ENCODE data around the gene PRKAB2. TPM values are rescaled to one million over a fixed set of nuclear protein-coding genes. Genes with fewer than 3 reads are reported as not detected.

The PRKAB2 gene
- total RNA-seq, 1 experiment from 2014 or later, result 12.6 TPM

DNA sequence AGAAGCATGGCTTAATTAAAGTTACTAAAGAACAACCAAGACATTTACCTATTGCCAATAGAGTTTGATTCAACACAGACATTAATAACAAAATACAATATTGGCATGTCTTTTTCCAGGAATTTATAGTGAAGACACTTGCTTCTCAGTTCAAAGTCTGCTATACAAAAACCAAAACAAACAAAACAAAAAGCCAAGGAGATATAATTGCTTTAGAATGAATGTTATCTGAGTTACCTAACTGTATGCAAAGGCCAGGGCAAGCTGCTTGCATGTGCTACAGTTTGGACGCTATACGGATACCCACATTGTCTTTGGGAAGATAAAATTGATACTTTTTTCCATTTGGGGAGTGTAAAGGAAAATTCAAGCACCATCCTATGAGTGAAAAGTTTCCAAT, 39.3 kb upstream of the PRKAB2 start:
- Mint-ChIP-seq H3K4me3 (ENCODE audit: low read depth, unreplicated experiment) (no peak overlapping the region), H3K27me3 (ENCODE audit: unreplicated experiment) (no peaks in the 10 kb centered on the region), H3K4me1 (ENCODE audit: low read depth, unreplicated experiment) (peaks cover 17% of the 10 kb centered on the region), H3K9me3 (ENCODE audit: low read depth, unreplicated experiment) (no peaks in the 10 kb centered on the region), H3K27ac (ENCODE audit: unreplicated experiment) (no peak overlapping the region), H3K36me3 (ENCODE audit: insufficient read depth, unreplicated experiment) (no peaks in the 10 kb centered on the region)
- TF ChIP-seq, protein P1, sequence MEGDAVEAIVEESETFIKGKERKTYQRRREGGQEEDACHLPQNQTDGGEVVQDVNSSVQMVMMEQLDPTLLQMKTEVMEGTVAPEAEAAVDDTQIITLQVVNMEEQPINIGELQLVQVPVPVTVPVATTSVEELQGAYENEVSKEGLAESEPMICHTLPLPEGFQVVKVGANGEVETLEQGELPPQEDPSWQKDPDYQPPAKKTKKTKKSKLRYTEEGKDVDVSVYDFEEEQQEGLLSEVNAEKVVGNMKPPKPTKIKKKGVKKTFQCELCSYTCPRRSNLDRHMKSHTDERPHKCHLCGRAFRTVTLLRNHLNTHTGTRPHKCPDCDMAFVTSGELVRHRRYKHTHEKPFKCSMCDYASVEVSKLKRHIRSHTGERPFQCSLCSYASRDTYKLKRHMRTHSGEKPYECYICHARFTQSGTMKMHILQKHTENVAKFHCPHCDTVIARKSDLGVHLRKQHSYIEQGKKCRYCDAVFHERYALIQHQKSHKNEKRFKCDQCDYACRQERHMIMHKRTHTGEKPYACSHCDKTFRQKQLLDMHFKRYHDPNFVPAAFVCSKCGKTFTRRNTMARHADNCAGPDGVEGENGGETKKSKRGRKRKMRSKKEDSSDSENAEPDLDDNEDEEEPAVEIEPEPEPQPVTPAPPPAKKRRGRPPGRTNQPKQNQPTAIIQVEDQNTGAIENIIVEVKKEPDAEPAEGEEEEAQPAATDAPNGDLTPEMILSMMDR (IDR thresholded peaks at IDR 0.05; ENCODE audit: unreplicated experiment), result no peak
- no peak for DNase-seq
- BruUV-seq (replicated peaks), result no TSS peak
- intact Hi-C loops (cut with micrococcal nuclease; ENCODE audit: unreplicated experiment), result no loop called here
- CTCF ChIA-PET, result no interaction called here

DNA sequence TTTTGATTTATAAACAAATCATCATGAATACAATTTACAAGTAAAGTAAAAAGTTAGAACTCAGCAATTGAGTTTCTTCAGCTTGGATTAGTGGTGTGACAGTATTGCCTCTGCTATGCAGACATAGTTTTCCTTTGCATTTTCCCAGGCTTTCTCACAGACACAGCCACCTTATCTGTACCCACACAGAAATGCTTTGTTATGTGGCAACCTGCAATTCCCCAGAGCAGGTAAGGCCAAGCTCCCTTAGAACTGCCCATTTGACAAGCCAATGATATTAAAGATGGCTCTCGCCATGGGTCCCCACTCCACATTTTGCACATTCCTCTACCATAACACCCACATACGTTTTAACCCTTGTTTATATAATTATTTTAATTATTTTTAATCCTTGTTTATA, 38.7 kb upstream of the PRKAB2 start:
- H3K9me3 Mint-ChIP-seq (ENCODE audit: low read depth, unreplicated experiment), result no peaks in the 10 kb centered on the region
- H3K4me1 Mint-ChIP-seq (ENCODE audit: low read depth, unreplicated experiment), result peaks cover 15% of the 10 kb centered on the region
- TF ChIP-seq, protein P1 (IDR thresholded peaks at IDR 0.05; ENCODE audit: unreplicated experiment), result no peak
- no TSS peak for BruUV-seq (replicated peaks)
- DNase-seq, result no peak
- H3K27ac Mint-ChIP-seq (ENCODE audit: unreplicated experiment), result no peak overlapping the region
- intact Hi-C loops (cut with micrococcal nuclease; ENCODE audit: unreplicated experiment), result no loop called here
- no peaks in the 10 kb centered on the region for H3K36me3 Mint-ChIP-seq (ENCODE audit: insufficient read depth, unreplicated experiment)
- CTCF ChIA-PET, result no interaction called here
- H3K4me3 Mint-ChIP-seq (ENCODE audit: low read depth, unreplicated experiment), result no peak overlapping the region
- no peaks in the 10 kb centered on the region for H3K27me3 Mint-ChIP-seq (ENCODE audit: unreplicated experiment)

DNA sequence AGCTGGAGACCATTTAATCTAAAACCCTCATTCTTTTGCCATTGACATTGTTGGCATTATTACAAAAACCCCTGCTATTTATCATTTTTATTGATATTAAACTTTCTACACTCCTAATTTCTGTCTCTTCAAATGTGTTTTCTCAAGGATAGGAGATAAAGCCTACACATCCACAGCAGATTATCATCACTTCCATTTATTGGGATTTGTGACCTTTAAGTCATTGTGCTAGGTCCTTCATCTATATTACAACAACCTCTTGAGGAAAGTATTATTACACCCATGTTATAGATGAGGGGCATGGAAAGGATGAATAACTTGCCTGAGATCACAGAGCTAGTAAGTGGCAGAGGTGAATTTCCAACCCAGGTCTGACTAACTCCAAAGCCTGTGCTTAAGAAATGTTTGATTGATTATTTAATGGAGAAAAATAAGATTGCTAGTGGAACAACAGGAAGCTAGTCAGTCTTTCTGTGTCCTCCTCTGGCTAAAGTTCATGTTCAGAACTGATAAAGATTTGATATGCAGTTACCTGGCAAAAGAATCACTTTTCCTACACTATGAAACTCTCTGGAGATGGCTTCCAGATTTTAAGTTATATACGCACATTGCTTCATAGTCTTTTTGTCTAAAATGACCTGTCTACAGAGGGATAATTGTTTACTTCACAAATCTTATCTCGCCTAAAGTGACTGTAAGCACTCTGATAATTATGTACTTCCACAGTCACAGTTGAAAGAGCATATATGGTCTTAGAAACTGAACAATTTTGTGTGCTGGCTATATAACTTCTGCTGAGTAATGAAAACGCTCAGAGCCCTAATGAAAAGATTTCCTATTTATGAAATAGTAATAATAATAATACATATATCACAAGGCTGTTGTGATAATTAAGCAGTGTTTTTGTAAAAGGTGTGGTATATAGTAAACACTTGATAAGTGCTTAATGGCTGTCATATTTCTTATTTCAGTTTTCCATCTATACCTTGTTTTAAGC, 37.9 kb upstream of the PRKAB2 start:
- H3K27ac Mint-ChIP-seq (ENCODE audit: unreplicated experiment), result no peak overlapping the region
- no peaks in the 10 kb centered on the region for H3K27me3 Mint-ChIP-seq (ENCODE audit: unreplicated experiment)

DNA sequence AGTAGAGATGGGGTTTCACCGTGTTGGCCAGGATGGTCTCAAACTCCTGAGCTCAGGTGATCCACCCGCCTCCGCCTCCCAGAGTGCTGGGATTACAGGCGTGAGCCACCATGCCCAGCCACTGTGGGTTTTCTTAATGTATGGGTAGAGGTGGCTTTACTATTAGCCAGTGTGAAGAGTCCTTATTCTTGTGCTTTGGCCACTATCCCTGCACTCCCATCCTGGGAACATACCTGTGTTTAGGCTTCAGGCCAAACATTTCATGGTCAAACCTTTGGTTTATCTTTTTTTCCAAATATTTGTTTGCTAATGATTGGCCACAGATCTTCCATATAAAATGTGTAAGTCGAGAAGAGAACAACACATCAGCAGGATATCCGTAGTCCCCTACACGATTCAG, 36.3 kb upstream of the PRKAB2 start:
- no peak overlapping the region for H3K4me3 Mint-ChIP-seq (ENCODE audit: low read depth, unreplicated experiment)
- BruUV-seq (replicated peaks), result no TSS peak

More for the DNA sequence above, 37.9 kb upstream of the PRKAB2 start:
- Mint-ChIP-seq H3K36me3 (ENCODE audit: insufficient read depth, unreplicated experiment) (no peaks in the 10 kb centered on the region), H3K4me3 (ENCODE audit: low read depth, unreplicated experiment) (no peak overlapping the region), H3K9me3 (ENCODE audit: low read depth, unreplicated experiment) (no peaks in the 10 kb centered on the region), H3K4me1 (ENCODE audit: low read depth, unreplicated experiment) (peaks cover 7% of the 10 kb centered on the region)
- TF ChIP-seq, protein P1 (IDR thresholded peaks at IDR 0.05; ENCODE audit: unreplicated experiment), result no peak
- no TSS peak for BruUV-seq (replicated peaks)
- intact Hi-C loops (cut with micrococcal nuclease; ENCODE audit: unreplicated experiment), result no loop called here
- no peak for DNase-seq
- CTCF ChIA-PET, result no interaction called here

More for the DNA sequence above, 36.3 kb upstream of the PRKAB2 start:
- no peaks in the 10 kb centered on the region for H3K27me3 Mint-ChIP-seq (ENCODE audit: unreplicated experiment)
- H3K27ac Mint-ChIP-seq (ENCODE audit: unreplicated experiment), result no peak overlapping the region
- CTCF ChIA-PET, result no interaction called here
- intact Hi-C loops (cut with micrococcal nuclease; ENCODE audit: unreplicated experiment), result no loop called here
- no peaks in the 10 kb centered on the region for H3K36me3 Mint-ChIP-seq (ENCODE audit: insufficient read depth, unreplicated experiment)
- DNase-seq, result no peak
- no peaks in the 10 kb centered on the region for H3K4me1 Mint-ChIP-seq (ENCODE audit: low read depth, unreplicated experiment)
- TF ChIP-seq, protein P1 (IDR thresholded peaks at IDR 0.05; ENCODE audit: unreplicated experiment), result no peak
- H3K9me3 Mint-ChIP-seq (ENCODE audit: low read depth, unreplicated experiment), result no peaks in the 10 kb centered on the region

Data from Calu3 (cell line).